OCI-LY3 (cell line): ENCODE results near the gene GALNT16.

Experiments used
- EZH2phosphoT487 ChIP-seq: fragments of 200-600 bp; shearing (Covaris generic); IDR thresholded peaks from 2 replicates; pipeline ENCODE4 v1.6.1; 2018; ENCODE audit warnings: antibody characterized with exemption, mixed run types, low read depth
- TF ChIP-seq, protein P1 (sequence below): fragments of 200-600, 300-600 bp; sonication (generic); IDR thresholded peaks from 2 replicates; pipeline ENCODE4 v1.5.1; 2014; ENCODE audit warnings: antibody characterized with exemption, low read length, low read depth

DNA sequence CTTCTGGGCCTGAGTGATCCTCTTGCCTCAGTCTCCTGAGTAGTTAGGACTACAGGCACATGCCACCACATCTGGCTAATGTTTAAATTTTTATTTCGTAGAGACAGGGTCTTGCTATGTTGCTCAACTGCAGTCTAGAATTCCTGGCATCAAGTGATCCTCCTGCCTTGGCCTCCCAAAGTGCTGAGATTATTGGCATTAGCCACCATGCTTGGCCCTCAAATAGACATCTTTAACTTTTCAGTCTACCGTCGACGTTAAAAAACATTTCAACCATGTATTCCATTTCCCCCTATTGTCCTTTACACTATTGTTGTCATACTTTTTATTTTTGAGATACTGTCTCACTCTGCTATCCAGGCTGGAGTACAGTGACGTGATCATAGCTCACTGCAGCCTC, 115.8 kb downstream of the GALNT16 start:
- TF ChIP-seq, protein P1, sequence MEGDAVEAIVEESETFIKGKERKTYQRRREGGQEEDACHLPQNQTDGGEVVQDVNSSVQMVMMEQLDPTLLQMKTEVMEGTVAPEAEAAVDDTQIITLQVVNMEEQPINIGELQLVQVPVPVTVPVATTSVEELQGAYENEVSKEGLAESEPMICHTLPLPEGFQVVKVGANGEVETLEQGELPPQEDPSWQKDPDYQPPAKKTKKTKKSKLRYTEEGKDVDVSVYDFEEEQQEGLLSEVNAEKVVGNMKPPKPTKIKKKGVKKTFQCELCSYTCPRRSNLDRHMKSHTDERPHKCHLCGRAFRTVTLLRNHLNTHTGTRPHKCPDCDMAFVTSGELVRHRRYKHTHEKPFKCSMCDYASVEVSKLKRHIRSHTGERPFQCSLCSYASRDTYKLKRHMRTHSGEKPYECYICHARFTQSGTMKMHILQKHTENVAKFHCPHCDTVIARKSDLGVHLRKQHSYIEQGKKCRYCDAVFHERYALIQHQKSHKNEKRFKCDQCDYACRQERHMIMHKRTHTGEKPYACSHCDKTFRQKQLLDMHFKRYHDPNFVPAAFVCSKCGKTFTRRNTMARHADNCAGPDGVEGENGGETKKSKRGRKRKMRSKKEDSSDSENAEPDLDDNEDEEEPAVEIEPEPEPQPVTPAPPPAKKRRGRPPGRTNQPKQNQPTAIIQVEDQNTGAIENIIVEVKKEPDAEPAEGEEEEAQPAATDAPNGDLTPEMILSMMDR: no peak
- TF ChIP-seq EZH2phosphoT487: no peak
